Measurements from ENCODE around the gene LMO7.

- TF ChIP-seq CTCF (IDR thresholded peaks at IDR 0.05) (no peak), POLR2A (IDR thresholded peaks at IDR 0.05) (no peak)
Measured at GRCh38 chr13:75839406-75839805, 203.3 kb downstream of the LMO7 start.
